Activated naive CD8-positive, alpha-beta T cell treated with anti-CD3 and anti-CD28 coated beads, Interleukin-2, amount 50 U/mL, for 24 hours (primary cell): ENCODE results near the gene LSM2.

Source experiments
- ATAC-seq: fragments of 150-1000 bp; cut with Tn5 transposase; one replicate; pipeline ENCODE4 v1.10.0; 2021
- DNase-seq: peaks from one replicate; pipeline ENCODE4 v3.0.0; 2021
- H3K27ac Mint-ChIP-seq: one replicate; pipeline ENCODE4 v1.8.0; 2021; ENCODE audit warnings: mild to moderate bottlenecking, mixed read lengths
- H3K27me3 Mint-ChIP-seq: one replicate; pipeline ENCODE4 v1.8.0; 2021; ENCODE audit warnings: mixed read lengths
- H3K36me3 Mint-ChIP-seq: one replicate; pipeline ENCODE4 v1.8.0; 2021; ENCODE audit warnings: low read depth, mixed read lengths
- H3K4me1 Mint-ChIP-seq: one replicate; pipeline ENCODE4 v1.8.0; 2021; ENCODE audit warnings: mixed read lengths
- H3K4me3 Mint-ChIP-seq: one replicate; pipeline ENCODE4 v1.8.0; 2021; ENCODE audit warnings: mild to moderate bottlenecking, moderate library complexity, mixed read lengths
- H3K9me3 Mint-ChIP-seq: one replicate; pipeline ENCODE4 v1.8.0; 2021; ENCODE audit warnings: mixed read lengths

LSM2 gene

DNA sequence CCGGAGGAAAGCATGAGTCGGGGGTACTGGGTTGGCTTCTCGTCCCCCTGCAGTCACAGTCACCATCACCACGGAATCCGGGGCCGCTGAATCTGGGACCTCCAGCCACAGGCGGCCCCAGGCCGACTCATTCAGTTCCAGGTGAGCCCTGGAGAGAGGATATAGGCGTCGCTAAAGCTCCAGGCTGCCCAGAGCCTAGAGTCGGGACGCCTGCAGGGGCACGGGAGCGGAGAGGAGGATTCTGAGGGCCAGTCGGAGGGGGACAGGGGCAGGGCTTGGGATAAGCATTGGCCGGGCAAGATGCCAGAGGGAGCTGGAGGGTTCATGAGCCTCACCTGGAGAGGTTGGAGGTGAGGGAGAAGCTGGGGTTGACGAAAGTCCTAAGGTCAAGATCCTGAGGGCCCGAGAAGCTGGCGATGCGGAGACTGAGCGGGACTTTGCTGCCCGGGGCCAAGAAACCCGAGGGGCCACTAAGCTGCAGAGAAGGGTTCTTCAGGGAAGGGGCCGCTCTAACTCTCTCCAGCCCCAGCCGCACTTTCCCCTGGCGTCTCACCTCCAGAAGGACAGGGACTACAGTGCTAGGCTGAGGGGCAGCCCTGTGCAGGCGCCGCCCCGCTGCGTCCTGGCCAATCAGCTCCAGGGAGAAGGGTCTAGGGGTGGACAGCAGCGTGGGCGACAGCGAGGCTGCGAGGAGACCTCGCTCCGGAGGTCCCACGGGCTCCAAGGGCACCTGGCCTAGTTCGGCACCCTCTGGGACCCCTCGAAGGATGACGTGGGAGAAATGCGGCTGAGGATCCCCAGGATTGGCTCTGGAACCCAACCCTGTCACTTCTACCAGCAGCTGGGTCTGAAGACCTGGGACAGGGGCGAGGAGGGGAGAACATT is 40.6 kb downstream of the LSM2 start:
- Mint-ChIP-seq H3K27ac (no peak overlapping the region), H3K4me3 (no peak overlapping the region), H3K4me1 (peaks cover 14% of the 10 kb centered on the region), H3K9me3 (no peaks in the 10 kb centered on the region), H3K27me3 (no peaks in the 10 kb centered on the region), H3K36me3 (peaks cover 21% of the 10 kb centered on the region)
- DNase-seq (no peak), ATAC-seq (no peak)

DNA sequence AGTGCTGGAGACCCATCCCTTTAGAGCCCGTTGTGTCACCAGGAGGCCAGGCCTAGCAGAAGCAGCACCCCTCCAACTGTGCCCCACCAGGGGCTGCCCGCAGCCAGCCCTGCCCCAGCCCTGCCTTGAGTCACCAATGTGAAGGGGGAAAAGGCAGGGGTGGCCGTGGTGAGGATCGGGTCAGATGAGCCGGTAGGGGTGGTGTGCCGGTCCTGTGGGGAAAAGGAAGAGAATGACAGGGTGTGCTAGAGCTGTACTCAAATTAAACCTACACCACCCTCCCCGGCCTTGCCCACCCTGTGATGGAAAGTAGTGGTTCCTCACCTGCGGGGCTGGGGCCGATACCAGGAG is 41.2 kb downstream of the LSM2 start:
- DNase-seq (no peak), ATAC-seq (no peak)
- Mint-ChIP-seq H3K36me3 (peaks cover 25% of the 10 kb centered on the region), H3K4me3 (no peak overlapping the region), H3K27ac (no peak overlapping the region), H3K9me3 (no peaks in the 10 kb centered on the region), H3K27me3 (no peaks in the 10 kb centered on the region), H3K4me1 (peaks cover 11% of the 10 kb centered on the region)

DNA sequence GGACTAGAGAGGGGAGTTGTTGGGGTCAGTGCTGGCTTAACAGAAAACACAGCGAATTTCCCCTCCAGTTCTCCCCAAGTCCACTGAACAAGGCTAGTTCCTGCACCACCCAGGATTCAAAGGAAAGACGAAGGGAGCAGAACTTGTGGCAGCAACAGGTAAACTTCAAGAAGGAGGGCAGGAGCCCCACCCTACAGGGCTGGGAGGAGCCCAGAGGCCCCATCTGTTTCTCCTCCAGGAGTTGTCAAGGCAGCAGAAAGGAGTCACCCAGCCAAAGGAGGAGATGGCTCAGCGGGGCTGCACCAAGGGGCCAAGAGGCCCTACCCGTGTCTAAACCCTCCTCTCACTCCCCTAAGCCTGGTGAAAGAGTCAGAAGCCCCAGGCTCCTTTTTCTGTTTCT is 42.6 kb downstream of the LSM2 start:
- Mint-ChIP-seq H3K4me3 (no peak overlapping the region), H3K27ac (no peak overlapping the region), H3K27me3 (no peaks in the 10 kb centered on the region), H3K4me1 (peaks cover 4% of the 10 kb centered on the region), H3K9me3 (no peaks in the 10 kb centered on the region), H3K36me3 (peaks cover 37% of the 10 kb centered on the region)
- DNase-seq (no peak), ATAC-seq (no peak)

DNA sequence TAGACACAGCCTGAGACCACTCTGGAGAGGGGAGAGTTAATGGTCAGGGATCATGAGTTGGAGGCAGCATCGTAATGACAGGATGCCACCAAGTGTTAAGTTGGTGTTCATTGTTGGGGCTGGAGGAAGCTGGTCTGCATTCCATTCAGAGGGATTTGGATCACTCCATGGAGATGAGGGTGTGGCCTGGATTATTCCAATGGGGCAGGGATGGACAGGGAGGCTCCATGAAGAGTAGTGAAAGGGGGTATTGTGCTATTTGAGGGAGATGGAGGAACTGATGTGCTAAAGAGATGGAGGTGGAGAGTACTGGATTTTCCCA is 43.2 kb downstream of the LSM2 start:
- ATAC-seq (no peak), DNase-seq (no peak)
- H3K4me1 Mint-ChIP-seq = peaks cover 2% of the 10 kb centered on the region
- H3K9me3 Mint-ChIP-seq = no peaks in the 10 kb centered on the region
- H3K27me3 Mint-ChIP-seq = no peaks in the 10 kb centered on the region
- no peak overlapping the region for H3K27ac Mint-ChIP-seq
- peaks cover 43% of the 10 kb centered on the region for H3K36me3 Mint-ChIP-seq
- no peak overlapping the region for H3K4me3 Mint-ChIP-seq

DNA sequence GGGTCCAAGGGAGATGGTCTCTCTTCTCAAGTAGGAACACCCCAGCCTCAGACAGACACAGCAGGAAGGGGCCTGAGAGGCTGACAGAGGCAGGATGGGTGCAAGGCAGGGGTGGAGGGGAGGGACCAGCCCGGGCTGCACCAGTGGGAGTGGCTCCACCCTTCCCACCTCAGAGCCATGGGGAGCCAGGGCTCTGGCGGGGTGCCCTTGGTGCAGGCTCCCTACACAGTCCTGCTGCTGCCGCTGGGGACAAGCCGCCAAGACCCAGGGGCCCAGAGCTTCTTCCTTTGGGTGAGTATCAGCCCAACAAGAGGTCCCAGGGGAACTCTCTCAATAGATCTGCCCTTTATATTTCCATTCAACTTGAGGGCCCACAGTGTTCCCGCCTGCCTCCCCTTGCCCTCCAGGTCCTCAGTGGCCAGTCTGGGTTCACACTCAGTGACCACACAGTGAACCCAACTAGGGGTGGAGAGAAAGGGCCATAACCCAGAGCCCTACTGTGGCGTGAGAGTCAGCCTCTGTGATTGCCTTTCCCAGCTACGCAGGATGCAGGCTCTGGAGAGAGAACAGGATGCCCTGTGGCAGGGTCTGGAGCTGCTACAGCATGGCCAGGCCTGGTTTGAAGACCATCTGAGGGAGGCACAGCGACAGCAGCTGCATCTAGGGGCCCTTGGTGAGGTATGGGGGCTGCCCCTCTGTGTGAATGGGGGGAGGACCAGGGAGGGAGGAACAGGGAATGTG is 43.7 kb downstream of the LSM2 start:
- DNase-seq = no peak
- H3K27ac Mint-ChIP-seq = no peak overlapping the region
- peaks cover 2% of the 10 kb centered on the region for H3K4me1 Mint-ChIP-seq
- no peaks in the 10 kb centered on the region for H3K27me3 Mint-ChIP-seq
- no peak for ATAC-seq
- H3K4me3 Mint-ChIP-seq = no peak overlapping the region
- no peaks in the 10 kb centered on the region for H3K9me3 Mint-ChIP-seq
- peaks cover 48% of the 10 kb centered on the region for H3K36me3 Mint-ChIP-seq

DNA sequence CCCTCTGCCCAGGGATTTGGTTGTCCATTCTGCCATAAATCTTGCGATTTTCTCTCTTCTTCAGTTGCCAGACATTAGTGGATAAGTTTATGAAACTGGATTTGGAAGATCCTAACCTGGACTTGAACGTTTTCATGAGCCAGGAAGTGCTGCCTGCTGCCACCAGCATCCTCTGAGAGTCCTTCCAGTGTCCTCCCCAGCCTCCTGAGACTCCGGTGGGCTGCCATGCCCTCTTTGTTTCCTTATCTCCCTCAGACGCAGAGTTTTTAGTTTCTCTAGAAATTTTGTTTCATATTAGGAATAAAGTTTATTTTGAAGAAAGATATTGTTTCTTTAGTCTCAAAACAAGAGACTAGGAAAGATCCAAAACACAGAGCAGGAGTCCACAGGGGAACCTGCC is 44.4 kb downstream of the LSM2 start, which contains the start of gene SAPCD1:
Gene SAPCD1 (plus strand): TSS at position 301 of the 400 bp plus-strand sequence. CDS start 399 bp downstream, outside the sequence.
- Mint-ChIP-seq H3K4me3 (no peak within 1 kb of the TSS), H3K27me3 (no peaks in the 10 kb centered on the region), H3K4me1 (peaks cover 2% of the 10 kb centered on the region), H3K36me3 (peaks cover 51% of the 10 kb centered on the region), H3K27ac (no peak within 1 kb of the TSS), H3K9me3 (no peaks in the 10 kb centered on the region)
- ATAC-seq (no peak), DNase-seq (no peak)

DNA sequence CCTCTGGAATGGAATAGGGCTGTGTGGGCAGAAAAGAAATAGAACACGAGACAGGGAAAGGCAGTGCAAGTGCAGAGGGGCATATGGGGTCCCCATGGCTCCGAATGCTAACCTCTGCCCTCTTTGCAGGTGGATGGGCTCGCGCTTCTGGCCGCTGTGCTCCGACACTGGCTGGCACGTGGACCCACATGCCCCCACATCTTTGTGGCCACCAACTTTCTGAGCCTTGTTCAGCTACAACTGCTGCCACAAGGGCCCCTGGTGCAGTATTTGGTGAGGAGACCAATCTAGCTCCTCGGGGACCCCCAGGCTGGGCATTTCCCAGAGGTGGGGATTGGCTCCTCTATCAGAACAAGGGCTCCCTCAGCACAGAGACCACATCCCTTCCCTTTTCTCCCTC is 45.4 kb downstream of the LSM2 start:
- Mint-ChIP-seq H3K9me3 (no peaks in the 10 kb centered on the region), H3K4me1 (peaks cover 2% of the 10 kb centered on the region), H3K36me3 (peaks cover 53% of the 10 kb centered on the region), H3K4me3 (no peak overlapping the region), H3K27me3 (no peaks in the 10 kb centered on the region), H3K27ac (no peak overlapping the region)
- DNase-seq (no peak), ATAC-seq (no peak)

DNA sequence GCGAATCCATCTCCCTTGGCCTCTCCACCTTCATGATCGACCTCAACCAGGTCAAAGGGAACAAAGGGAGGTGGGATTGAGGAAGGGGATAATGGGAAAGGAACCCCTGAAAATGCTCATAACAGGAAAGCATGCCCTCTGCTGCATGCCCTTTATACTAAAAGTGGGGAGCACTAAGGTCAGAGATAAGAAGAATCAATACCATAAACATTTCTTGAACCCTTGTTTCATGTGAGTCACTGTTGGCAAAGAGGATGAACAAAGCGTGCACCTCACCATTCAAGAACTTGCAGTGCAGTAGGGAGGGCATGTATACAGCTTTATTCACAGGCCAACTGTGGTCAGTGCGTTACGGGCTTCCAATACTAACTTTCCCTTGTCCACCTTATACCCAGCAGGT is 46.0 kb downstream of the LSM2 start:
- H3K27ac Mint-ChIP-seq = no peak overlapping the region

DNA sequence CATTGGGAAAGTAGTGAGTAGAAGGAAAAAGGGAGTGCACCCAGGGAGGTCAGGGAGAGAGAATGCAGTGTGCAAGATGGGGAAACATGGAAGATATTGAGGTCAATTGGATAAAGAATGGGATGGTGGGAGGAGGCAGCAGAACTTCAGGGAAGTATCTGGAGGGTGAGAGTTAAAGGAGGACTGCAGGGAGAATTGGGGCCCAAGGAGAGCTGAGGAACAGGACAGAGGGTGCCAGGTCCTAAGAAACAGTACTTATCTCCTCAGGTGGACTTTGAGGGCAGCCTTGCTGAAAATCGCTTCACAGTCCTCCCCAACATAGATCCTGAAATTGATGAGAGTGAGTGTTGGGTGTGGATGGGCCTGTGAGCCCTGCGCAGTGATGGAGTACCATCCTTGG is 48.5 kb downstream of the LSM2 start:
- Mint-ChIP-seq H3K9me3 (no peaks in the 10 kb centered on the region), H3K27me3 (no peaks in the 10 kb centered on the region), H3K4me3 (no peak overlapping the region), H3K36me3 (peaks cover 44% of the 10 kb centered on the region), H3K27ac (no peak overlapping the region), H3K4me1 (no peaks in the 10 kb centered on the region)
- ATAC-seq = no peak
- no peak for DNase-seq

More for the DNA sequence above, 46.0 kb downstream of the LSM2 start:
- Mint-ChIP-seq H3K4me1 (peaks cover 2% of the 10 kb centered on the region), H3K27me3 (no peaks in the 10 kb centered on the region), H3K4me3 (no peak overlapping the region), H3K9me3 (no peaks in the 10 kb centered on the region), H3K36me3 (peaks cover 53% of the 10 kb centered on the region)
- ATAC-seq (no peak), DNase-seq (no peak)

DNA sequence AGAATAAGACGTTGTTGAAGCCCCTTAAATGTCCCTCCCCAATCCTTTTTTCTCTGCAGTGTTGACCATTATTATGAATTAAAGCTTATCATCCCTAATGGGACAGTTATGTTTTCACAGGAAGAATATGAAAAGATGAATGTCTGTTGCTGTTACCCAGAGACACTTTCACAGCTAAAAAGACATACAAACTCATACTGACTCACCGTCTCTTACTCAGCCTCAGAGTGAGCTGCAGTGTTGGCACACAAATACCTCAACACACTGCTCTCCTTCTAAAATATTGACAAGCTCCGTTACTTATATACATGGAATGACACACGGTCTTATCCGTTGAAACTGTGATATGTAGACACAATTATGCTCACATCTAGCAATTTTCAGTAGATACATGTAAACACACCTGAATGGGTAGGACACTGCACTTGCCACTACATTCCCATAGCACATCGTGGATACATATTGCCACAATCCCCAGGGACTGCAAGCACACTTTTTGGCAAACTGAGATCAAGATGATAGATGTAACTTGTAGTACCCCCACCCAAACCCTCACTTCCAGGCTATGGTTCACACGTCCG is 53.9 kb downstream of the LSM2 start:
- Mint-ChIP-seq H3K27me3 (no peaks in the 10 kb centered on the region), H3K9me3 (no peaks in the 10 kb centered on the region), H3K4me3 (no peak overlapping the region), H3K36me3 (peaks cover 17% of the 10 kb centered on the region), H3K27ac (no peak overlapping the region), H3K4me1 (no peaks in the 10 kb centered on the region)
- ATAC-seq (no peak), DNase-seq (no peak)

DNA sequence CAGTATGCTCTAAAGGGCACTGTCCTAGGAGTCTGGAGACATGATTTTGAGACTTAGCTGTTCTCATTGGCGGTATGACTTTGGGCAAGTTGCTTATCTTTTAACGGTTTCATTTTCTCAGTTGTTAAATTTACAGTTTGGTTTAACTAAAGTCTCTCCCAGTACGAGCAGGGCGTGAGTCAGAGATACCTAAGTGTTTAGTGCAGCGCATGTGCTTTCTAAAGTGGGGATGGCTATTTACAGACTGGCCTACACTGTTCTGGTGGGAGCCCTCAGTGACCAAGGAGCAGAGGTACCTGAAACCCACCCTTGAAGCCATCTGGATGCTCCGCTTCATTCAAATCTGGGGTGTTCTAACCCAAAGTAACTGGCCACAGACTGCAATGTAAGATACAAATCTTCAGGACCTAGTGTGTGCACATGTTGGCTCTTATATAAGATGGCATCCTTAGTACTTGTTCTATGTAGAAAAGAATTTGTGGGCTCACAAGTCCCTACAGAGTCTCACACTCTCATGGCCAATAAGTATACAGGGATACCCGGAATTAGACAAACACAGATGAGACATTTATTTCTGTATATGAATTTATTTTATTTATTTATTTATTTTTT is 56.2 kb downstream of the LSM2 start:
- Mint-ChIP-seq H3K27ac (no peak overlapping the region), H3K36me3 (peaks cover 28% of the 10 kb centered on the region)

DNA sequence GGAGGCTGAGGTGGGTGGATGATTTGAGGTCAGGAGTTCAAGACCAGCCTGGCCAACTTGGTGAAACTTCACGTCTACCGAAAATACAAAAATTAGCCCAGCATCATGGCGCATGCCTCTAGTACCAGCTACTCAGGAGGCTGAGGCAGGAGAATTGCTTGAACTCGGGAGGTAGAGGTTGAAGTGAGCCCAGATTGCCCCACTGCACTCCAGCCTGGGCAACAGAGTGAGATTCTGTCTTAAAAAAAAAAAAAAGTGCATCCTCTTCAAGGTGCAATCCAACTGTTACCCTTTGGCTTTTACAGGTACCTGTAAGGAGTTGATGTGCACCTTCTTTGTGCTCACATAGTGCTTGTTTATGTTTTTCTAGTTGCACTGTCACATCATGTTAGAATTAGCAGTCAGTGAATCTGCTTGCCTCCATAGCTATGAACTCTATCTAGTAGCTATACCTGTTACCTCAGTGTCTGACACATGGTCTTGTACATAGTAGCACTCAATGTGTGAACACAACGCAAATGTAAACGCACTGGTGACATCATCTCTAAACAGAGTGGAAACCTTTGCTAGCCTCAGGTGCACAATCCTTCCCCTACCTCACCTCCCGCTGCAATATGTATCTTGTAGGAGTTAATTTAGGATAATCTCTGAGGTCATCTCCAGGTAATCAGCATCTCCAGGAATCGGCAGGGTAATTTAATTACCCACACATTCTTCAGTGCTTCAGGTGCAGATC is 57.3 kb downstream of the LSM2 start:
- Mint-ChIP-seq H3K4me3 (no peak overlapping the region), H3K4me1 (no peaks in the 10 kb centered on the region), H3K36me3 (peaks cover 32% of the 10 kb centered on the region), H3K27ac (no peak overlapping the region), H3K27me3 (no peaks in the 10 kb centered on the region), H3K9me3 (no peaks in the 10 kb centered on the region)
- ATAC-seq (no peak), DNase-seq (no peak)

More for the DNA sequence above, 56.2 kb downstream of the LSM2 start:
- no peaks in the 10 kb centered on the region for H3K4me1 Mint-ChIP-seq
- no peak for ATAC-seq
- H3K27me3 Mint-ChIP-seq = no peaks in the 10 kb centered on the region
- H3K4me3 Mint-ChIP-seq = no peak overlapping the region
- no peaks in the 10 kb centered on the region for H3K9me3 Mint-ChIP-seq
- no peak for DNase-seq
